NCI-H128 (cell line): ENCODE data around the gene CILP.
"Not testable (repeated sequence)": the region's sequence is repeated elsewhere in the genome, so short reads cannot be mapped to it uniquely, and the experiment has no call there.

Experiments used
- DNase-seq: peaks from one replicate; lab custom pipeline; 2025; ENCODE audit not compliant: unreplicated experiment; lab: John Stamatoyannopoulos, UW

The CILP gene

DNA sequence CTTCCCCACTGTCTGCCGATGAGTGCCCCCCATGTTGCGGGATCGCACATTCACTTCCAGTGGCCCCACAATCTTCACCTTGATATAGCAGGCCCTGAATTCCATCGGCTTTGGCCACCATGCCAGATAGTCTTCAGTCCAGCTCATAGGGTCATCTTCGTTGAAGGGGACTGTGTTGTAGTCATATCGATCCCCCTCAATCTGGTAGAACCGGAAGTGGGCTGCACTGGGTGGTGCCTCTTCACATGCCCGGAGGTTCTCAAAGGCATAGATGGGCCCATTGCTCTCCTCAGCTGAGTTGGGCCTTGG lies 14.0 kb downstream of the CILP start:
- no peak for DNase-seq

DNA sequence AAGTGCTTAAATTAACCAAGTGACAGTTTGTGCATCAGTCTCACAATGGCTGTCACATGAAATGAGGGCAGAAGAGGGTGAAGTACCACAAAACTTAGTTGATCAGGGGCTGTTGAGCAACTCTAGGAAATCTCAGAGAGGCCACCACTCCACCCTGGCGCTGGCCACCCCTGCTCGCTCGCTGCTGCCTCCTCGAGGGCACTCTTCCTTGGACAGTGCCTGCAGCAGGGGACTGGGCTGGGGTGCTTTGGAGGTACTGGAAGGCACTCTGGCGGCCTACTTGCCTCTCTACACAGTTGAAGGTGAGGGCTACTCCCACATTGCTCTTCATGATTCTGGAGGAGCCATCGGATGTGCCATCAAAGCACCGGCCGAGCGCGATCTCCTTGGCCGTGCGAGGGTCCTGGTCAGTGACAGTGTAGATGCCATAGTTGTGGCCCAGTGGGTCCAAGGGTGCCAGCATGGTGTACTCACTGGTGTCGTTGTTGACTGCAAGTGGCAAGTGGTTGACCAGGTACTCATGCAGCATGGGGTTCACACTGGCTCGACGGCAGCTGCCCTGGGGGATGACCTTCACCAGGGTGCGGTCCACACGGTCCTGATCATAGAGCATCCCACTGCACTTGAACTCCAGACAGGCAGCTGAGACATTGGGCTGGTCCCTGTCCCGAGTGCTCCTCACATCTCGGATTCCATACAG lies 14.5 kb downstream of the CILP start:
- DNase-seq = no peak

DNA sequence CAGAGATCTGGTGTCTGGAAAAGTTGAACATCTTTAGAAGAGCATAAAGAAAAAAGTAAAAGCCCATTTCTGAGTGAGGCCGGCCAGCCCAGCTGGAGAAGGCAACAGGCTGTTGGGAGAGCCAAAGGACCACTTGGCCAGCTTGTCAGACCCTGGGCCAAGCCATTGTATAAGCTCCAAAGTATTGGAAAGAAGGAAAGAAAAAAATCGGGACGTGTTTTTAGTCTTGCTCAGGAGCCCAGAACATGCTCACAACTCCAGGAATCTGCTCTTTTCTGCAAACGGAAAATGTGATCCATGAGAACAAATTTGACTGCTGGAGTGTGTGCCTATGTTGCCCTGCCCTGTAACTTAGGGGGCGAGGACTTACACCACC lies 15.7 kb downstream of the CILP start:
- DNase-seq = no peak

DNA sequence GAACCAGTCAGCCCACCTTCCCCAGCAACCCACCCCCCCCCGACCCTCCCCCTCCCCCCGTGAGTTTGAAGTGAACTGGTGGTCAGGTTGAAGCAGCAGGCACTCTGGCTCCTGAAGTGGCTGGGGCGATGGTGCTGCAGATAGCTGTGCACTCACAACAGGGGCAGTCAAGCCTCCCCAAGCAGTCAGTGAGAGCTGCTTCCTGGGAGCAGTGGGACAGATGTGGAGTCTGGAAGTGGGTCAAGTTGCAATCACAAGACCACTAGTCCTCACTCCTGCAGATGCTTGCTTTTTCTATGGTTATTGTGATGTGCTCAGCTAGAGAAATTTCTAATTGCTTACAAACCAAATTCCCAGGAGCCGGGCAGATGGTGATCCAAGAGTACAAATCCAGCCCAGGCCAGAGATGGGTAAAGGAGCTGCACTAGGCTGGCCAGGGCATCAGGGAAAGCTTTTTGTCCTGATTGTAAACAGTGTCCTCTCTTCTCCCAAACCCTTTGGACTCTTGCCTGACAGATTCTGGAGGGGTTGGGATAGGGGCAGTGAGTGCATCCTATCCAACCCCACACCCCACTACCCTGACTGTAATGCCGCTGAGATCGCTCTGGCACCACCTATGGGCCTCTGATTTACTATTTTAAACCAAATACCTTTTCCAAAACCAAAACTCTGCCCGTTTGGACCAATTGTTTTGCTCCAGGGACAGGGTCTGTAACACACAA lies 16.3 kb downstream of the CILP start:
- DNase-seq = no peak

DNA sequence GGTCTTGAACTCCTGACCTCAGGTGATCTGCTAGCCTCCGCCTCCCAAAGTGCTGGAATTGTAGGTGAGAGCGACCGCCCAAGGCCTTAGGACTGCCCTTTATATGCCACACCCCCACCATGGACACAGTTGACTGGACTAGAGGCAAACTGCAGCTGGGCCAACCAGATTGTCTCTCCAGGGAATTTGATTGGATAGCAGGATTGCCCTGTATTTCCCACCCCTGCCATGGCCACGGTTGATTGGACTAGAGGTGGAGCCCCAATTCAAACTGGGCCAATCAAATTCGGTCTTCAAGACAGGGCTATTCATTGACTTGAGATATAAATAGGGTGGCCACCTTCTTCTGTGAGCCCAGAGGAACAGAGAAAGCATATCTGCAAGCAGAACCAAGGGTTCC lies 19.3 kb downstream of the CILP start:
- no peak for DNase-seq

GRCh38 chr15:65189102-65189740 lies 22.1 kb downstream of the CILP start:
- no peak for DNase-seq

GRCh38 chr15:65188472-65188871 lies 22.8 kb downstream of the CILP start:
- DNase-seq = not testable (repeated sequence)

DNA sequence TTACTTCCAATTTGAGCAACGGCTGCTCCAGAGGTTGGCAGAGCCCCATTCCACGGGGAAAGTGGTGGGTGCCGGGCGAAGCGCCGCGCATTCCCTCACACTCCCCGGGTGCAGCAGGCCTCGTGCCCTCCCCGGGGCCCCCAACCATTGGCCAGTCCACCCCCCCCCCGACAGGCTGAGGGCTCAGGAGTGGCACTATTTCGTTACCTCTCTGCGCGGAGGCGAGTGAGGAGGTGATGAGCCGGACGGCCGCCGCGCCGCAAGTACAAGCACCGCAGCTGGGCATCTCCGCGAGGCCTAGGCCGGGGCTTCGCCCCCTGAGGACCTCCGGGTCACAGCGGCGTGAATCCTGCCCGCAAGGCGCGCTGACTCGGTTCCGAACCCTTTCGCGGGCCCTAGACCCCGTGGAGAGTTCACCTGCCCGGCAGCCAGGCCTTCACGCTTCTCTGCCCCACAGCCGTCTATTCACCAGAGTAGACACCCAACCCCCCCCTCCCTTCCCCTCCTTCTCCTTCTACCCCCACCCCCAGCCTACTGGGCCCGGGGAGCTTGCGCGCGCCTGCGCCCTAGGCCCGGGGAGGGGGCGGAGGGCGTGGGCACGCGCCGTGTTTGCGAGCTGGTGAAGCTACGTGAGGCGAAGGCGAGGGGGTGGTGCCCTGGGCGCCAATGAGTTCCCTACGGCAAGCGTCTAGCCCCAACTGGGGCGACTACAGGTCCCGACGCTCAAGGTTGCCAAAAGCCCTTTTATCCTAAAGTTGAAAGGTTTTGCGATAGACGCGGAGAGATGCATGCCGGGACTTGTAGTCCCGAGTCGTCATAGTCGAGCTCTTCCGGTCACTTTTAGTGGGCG lies 26.2 kb downstream of the CILP start, which contains the start of gene CLPX:
Gene CLPX, minus strand, starts transcription at position 475 of the 850 bp plus-strand sequence. Its CDS starts 189 bp downstream, at position 286.
- DNase-seq = peak; percentile 68

- DNase-seq = no peak
Observed at GRCh38 chr15:65184305-65184867, 26.9 kb downstream of the CILP start.

DNA sequence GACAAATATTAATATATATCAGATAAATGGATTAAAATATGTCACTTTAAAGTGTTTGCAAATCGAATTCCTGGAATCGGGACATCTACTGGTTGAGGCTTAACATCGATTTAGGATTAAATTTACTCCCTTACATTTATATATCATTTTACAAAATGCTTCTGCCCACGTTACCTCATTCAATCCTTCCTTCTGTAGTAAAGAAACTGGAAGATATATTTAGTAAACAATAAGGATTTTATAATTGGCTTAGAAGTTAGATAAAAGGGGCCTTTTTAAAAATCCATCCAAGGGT lies 27.5 kb downstream of the CILP start:
- DNase-seq = no peak

DNA sequence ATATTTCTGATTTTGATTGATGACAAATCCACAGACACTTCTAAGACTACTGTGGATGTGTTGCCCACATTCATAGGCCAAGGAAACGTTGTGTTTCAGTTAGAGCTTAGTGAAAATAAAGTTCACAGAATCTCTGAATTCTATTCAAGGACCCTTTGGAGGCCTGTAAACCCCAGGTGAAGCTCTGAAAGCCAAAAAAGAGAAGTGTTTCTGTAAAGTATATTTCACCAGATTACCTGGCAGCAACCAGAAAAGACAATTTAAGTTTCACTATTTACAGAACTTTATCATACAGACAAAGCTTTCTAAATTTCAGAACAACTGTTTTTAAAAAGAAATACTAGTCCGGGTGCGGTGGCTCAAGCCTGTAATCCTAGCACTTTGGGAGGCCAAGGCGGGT lies 28.7 kb downstream of the CILP start:
- DNase-seq = no peak

DNA sequence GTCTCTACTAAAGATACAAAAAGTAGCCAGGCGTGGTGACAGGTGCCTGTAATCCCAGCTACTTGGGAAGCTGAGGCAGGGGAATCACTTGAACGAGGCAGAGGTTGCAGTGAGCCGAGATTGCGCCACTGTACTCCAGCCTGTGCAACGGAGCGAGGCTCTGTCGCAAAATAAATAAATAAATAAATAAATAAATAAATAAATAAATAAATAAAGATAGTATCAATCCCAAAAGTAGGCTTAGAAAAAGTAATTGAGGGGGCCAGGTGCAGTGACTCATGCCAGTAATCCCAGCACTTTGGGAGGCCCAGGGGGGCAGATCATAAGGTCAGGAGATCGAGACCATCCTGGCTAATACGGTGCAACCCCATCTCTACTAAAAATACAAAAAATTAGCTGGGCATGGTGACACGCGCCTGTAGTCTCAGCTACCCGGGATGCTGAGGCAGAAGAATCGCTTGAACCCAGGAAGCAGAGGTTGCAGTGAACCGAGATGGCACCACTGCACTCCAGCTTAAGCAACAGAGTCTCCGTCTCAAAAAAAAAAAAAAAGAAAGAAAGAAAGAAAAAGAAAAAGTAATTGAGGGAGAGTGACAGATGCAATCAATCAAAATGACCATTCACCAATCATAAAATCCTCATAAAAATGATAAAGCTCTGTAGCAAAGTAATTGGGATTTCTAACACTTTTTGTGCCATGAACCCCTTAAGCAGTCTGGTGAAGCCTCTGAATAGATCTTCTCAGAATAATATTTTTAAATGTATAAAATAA lies 29.5 kb downstream of the CILP start:
- DNase-seq = not testable (repeated sequence)

DNA sequence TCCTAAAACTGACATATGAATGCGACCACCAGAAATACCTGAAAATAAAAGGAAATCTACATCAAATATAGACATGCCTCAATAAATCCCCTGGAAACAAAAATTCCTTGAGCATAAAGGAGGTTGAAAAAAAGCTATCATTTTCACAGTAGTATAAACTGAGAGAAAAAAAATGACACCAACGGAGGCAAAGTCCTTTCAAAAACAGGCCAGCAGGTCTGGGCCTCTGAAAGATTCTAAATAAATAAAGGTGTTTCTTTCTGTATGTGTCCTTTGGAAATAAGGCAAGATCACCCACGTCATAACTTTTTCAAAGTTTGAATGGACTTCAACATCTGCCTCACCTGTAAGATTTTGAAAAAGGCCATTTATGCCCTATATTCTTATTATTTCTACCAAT lies 31.1 kb downstream of the CILP start:
- DNase-seq = no peak

GRCh38 chr15:65177901-65178300 lies 33.4 kb downstream of the CILP start:
- DNase-seq = no peak

DNA sequence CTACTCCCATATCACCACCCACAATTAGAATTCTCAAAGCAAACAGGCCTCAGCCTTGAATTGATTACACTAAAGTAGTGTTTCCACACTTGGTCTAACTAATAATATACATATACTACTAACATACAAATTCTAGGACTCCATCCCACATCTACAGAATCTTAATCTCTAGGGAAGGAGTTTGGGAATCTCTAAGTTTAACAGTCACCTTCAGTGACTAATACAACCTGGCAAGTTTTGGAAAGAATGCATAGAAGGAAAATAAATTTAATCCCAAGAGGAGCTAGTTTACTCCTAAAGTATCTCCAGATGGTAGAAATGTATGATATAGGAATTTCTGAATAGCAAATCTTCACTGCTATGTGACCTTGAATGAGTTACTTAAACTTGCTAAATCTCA lies 35.2 kb downstream of the CILP start:
- DNase-seq = no peak

- no peak for DNase-seq
Observed at GRCh38 chr15:65175511-65175910, 35.8 kb downstream of the CILP start.

- DNase-seq = no peak
Observed at GRCh38 chr15:65174509-65174908, 36.8 kb downstream of the CILP start.

DNA sequence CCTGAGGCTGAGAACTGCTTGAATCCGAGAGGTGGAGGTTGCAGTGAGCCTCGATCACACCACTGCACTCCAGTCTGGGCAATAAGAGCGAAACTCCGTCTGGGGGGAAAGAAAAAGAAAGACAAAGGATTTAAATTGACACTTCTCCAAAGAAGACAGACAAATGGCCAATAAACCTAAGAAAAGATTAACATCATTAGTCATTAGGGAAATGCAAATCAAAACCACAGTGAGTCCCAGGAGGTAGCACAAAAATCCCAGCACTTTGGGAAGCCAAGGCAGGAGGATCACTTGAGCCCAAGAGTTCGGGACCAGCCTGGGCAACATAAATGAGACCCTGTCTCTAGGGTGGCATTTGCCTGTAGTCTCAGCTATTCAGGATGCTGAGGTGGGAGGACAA lies 38.7 kb downstream of the CILP start:
- DNase-seq = no peak

DNA sequence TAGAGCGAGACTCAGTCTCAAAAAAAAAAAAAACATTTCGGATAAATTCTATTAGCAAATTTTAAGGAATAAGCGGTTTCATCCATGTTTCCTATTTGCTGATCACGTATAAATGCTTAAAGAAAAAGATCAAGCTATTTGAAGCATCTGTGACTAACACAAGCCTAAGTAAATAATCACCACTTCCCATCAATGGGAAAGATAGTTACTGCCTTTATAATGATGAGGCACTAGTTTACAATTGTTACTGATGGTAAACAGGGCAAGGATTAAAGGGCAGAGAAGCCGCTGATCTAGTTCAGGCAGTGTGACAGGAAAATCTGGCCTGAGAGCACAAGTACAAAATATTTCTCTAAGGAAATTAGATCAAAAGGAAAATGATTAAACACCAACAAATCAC lies 39.8 kb downstream of the CILP start:
- no peak for DNase-seq

DNA sequence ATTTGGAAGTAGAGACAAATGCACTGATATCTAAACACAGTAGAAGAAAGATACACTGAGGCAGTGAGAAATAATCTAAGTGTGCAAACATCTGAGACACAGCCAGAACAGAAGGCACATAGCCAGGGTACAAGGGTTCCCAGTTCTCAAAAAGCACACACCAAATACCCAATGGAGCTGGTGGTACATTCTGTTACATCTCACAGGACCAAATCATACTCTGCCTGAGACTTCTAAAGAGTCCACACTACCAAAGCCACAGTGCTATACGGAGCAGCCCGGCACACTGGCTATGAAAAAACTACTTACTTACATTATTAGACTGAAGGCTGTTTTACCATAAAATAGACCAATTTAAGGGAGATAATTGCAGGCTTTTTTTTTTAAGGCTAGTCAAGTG lies 45.4 kb downstream of the CILP start:
- DNase-seq = no peak

GRCh38 chr15:65164139-65164538 lies 47.1 kb downstream of the CILP start:
- DNase-seq = no peak
